Loucy (cell line): ENCODE results near the gene IVNS1ABP.

Experiments
- CTCF ChIP-seq: fragments of 200-600 bp; sonication (generic); conservative IDR thresholded peaks from 2 replicates; pipeline ENCODE4 v1.5.1; 2014; ENCODE audit warnings: mild to moderate bottlenecking, antibody characterized with exemption, low read length
- EZH2phosphoT487 ChIP-seq: fragments of 200-600 bp; IDR thresholded peaks from 2 replicates; pipeline ENCODE4 v1.6.1; 2018; ENCODE audit warnings: antibody characterized with exemption, mild to moderate bottlenecking, moderate library complexity, borderline replicate concordance

- no peak for TF ChIP-seq CTCF
- no peak for TF ChIP-seq EZH2phosphoT487
Observed at GRCh38 chr1:185284116-185284515, 32.9 kb downstream of the IVNS1ABP start.
